HG03354 (cell line): ENCODE results near the gene GOLGA8A.
A peak's percentile ranks its signal among the peaks of the same experiment; 100 is the strongest.
"Not testable (repeated sequence)": the region's sequence is repeated elsewhere in the genome, so short reads cannot be mapped to it uniquely, and the experiment has no call there.

Experiments
- ATAC-seq: cut with Tn5 transposase; IDR thresholded peaks from one replicate; pipeline ENCODE4 v1.9.1; 2021; ENCODE audit warnings: mild to moderate bottlenecking; ENCODE audit not compliant: unreplicated experiment, poor library complexity, severe bottlenecking

The GOLGA8A gene

GRCh38 chr15:34437687-34438086, at the start of gene GOLGA8A:
Gene GOLGA8A (minus strand): TSS chr15:34437808. CDS start chr15:34389691, 48,117 bp downstream.
- peak; percentile 75 for ATAC-seq

GRCh38 chr15:34483644-34484043, 46.0 kb upstream of the GOLGA8A start:
- no peak for ATAC-seq

GRCh38 chr15:34481370-34481769, 43.8 kb upstream of the GOLGA8A start:
- ATAC-seq = no peak

- no peak for ATAC-seq
Observed at GRCh38 chr15:34473840-34474239, 36.2 kb upstream of the GOLGA8A start.

GRCh38 chr15:34472947-34473346, 35.3 kb upstream of the GOLGA8A start:
- ATAC-seq = no peak

- no peak for ATAC-seq
Observed at GRCh38 chr15:34470892-34471291, 33.3 kb upstream of the GOLGA8A start.

GRCh38 chr15:34470091-34470490, 32.5 kb upstream of the GOLGA8A start:
- ATAC-seq = no peak

- ATAC-seq = no peak
Observed at GRCh38 chr15:34461730-34462129, 24.1 kb upstream of the GOLGA8A start.

- ATAC-seq = no peak
Observed at GRCh38 chr15:34460451-34460850, 22.8 kb upstream of the GOLGA8A start.

- ATAC-seq = no peak
Observed at GRCh38 chr15:34456658-34457057, 19.1 kb upstream of the GOLGA8A start.

GRCh38 chr15:34442891-34443290, 5.3 kb upstream of the GOLGA8A start:
- no peak for ATAC-seq

GRCh38 chr15:34439878-34440277, 2.3 kb upstream of the GOLGA8A start:
- ATAC-seq = no peak

GRCh38 chr15:34436956-34437442, 609 bp downstream of the GOLGA8A start:
- ATAC-seq = peak; percentile 80

- peak; percentile 43 for ATAC-seq
Observed at GRCh38 chr15:34436126-34436955, 1.3 kb downstream of the GOLGA8A start.

- ATAC-seq = no peak
Observed at GRCh38 chr15:34435658-34436057, 1.9 kb downstream of the GOLGA8A start.

GRCh38 chr15:34434627-34435305, 2.8 kb downstream of the GOLGA8A start:
- no peak for ATAC-seq

- not testable (repeated sequence) for ATAC-seq
Observed at GRCh38 chr15:34433956-34434626, 3.5 kb downstream of the GOLGA8A start.

- ATAC-seq = not testable (repeated sequence)
Observed at GRCh38 chr15:34430642-34431041, 7.0 kb downstream of the GOLGA8A start.

- ATAC-seq = not testable (repeated sequence)
Observed at GRCh38 chr15:34423425-34424090, 14.1 kb downstream of the GOLGA8A start.

GRCh38 chr15:34420953-34421352, 16.7 kb downstream of the GOLGA8A start:
- not testable (repeated sequence) for ATAC-seq
